Renal pelvis (tissue), 3 donors: ENCODE measurements around the gene MRGPRF. TPM values are rescaled to one million over a fixed set of nuclear protein-coding genes. Genes with fewer than 3 reads are reported as not detected.

Source experiments
- polyA plus RNA-seq, 3 donors: library from polyadenylated mRNA; unstranded; fragments of 120-200 nt; gene quantifications; one replicate each; pipeline ENCODE4 v1.2.1, GENCODE V29; 2013; ENCODE audit not compliant: insufficient read length in 3 of 3

MRGPRF gene
- polyA plus RNA-seq, 3 donors: 26.5 to 28.6 (median 28.3) TPM

Other genes starting within 250 kb of the MRGPRF start
- gene CPT1A, start 171.3 kb downstream of the MRGPRF start, polyA plus RNA-seq: 10 to 100 TPM; 30.8 to 35.6 (median 35.4) TPM
- 10 to 100 TPM; 76.6 to 86.9 (median 85.9) TPM for gene MRPL21, start 109.4 kb downstream of the MRGPRF start, polyA plus RNA-seq
- 10 to 100 TPM; 14.6 to 22.5 (median 18.6) TPM for gene IGHMBP2, start 109.4 kb downstream of the MRGPRF start, polyA plus RNA-seq
- gene MRGPRD, start 32.3 kb downstream of the MRGPRF start, polyA plus RNA-seq: not detected
- 10 to 100 TPM; 14.7 to 23.0 (median 18.7) TPM for gene TPCN2, start 35.7 kb upstream of the MRGPRF start, polyA plus RNA-seq
- 1 to 10 TPM in 1 of 3 donors, under 1 TPM in 2; 0.53 to 2.0 (median 0.86) TPM for gene SMIM38, start 142.7 kb upstream of the MRGPRF start, polyA plus RNA-seq